ENCODE results near the gene ABI3BP. TPM values are rescaled to one million over a fixed set of nuclear protein-coding genes. Genes with fewer than 3 reads are reported as not detected.

Gene ABI3BP
- total RNA-seq, 1 donor from 2014 or later = 23.6 TPM

- peaks cover 13% of the 10 kb centered on the region for H3K27me3 ChIP-seq (ENCODE audit: low read depth)
Observed at GRCh38 chr3:100706365-100706764, 286.9 kb downstream of the ABI3BP start.

GRCh38 chr3:100703865-100704264 is 289.4 kb downstream of the ABI3BP start:
- peaks cover 5% of the 10 kb centered on the region for H3K4me1 ChIP-seq
- TF ChIP-seq CTCF (IDR thresholded peaks at IDR 0.05; ENCODE audit: borderline replicate concordance) = no peak
- DNase-seq = no peak
- intact Hi-C loops (cut with micrococcal nuclease) = no loop called here
- H3K27me3 ChIP-seq (ENCODE audit: low read depth) = peaks cover 13% of the 10 kb centered on the region
- no peaks in the 10 kb centered on the region for H3K36me3 ChIP-seq
- H3K27ac ChIP-seq (replicated peaks) = no peak overlapping the region
- no peaks in the 10 kb centered on the region for H3K9me3 ChIP-seq (replicated peaks)
- H3K4me3 ChIP-seq = no peak overlapping the region

More at GRCh38 chr3:100706365-100706764, 286.9 kb downstream of the ABI3BP start:
- H3K4me3 ChIP-seq = no peak overlapping the region
- peaks cover 22% of the 10 kb centered on the region for H3K4me1 ChIP-seq
- no peaks in the 10 kb centered on the region for H3K36me3 ChIP-seq
- no peak for DNase-seq
- no peaks in the 10 kb centered on the region for H3K9me3 ChIP-seq (replicated peaks)
- intact Hi-C loops (cut with micrococcal nuclease) = no loop called here
- H3K27ac ChIP-seq (replicated peaks) = no peak overlapping the region
- TF ChIP-seq CTCF (IDR thresholded peaks at IDR 0.05; ENCODE audit: borderline replicate concordance) = no peak

- peaks cover 13% of the 10 kb centered on the region for H3K27me3 ChIP-seq (ENCODE audit: low read depth)
- intact Hi-C loops (cut with micrococcal nuclease) = no loop called here
Observed at GRCh38 chr3:100702980-100703345, 290.3 kb downstream of the ABI3BP start.

GRCh38 chr3:100702082-100702979 is 290.9 kb downstream of the ABI3BP start:
- H3K4me3 ChIP-seq = no peak overlapping the region
- peaks cover 15% of the 10 kb centered on the region for H3K27me3 ChIP-seq (ENCODE audit: low read depth)
- intact Hi-C loops (cut with micrococcal nuclease) = no loop called here
- H3K36me3 ChIP-seq = no peaks in the 10 kb centered on the region
- no peaks in the 10 kb centered on the region for H3K9me3 ChIP-seq (replicated peaks)
- DNase-seq = no peak
- H3K27ac ChIP-seq (replicated peaks) = no peak overlapping the region
- TF ChIP-seq CTCF (IDR thresholded peaks at IDR 0.05; ENCODE audit: borderline replicate concordance) = no peak
- no peaks in the 10 kb centered on the region for H3K4me1 ChIP-seq

More at GRCh38 chr3:100702980-100703345, 290.3 kb downstream of the ABI3BP start:
- H3K4me1 ChIP-seq = no peaks in the 10 kb centered on the region
- H3K4me3 ChIP-seq = no peak overlapping the region
- no peak for TF ChIP-seq CTCF (IDR thresholded peaks at IDR 0.05; ENCODE audit: borderline replicate concordance)
- H3K9me3 ChIP-seq (replicated peaks) = no peaks in the 10 kb centered on the region
- DNase-seq = no peak
- no peaks in the 10 kb centered on the region for H3K36me3 ChIP-seq
- no peak overlapping the region for H3K27ac ChIP-seq (replicated peaks)

- Histone ChIP-seq H3K4me3 (no peak overlapping the region), H3K27me3 (ENCODE audit: low read depth) (peaks cover 20% of the 10 kb centered on the region), H3K4me1 (no peaks in the 10 kb centered on the region), H3K9me3 (replicated peaks) (no peaks in the 10 kb centered on the region), H3K27ac (replicated peaks) (no peak overlapping the region), H3K36me3 (no peaks in the 10 kb centered on the region)
- no peak for TF ChIP-seq CTCF (IDR thresholded peaks at IDR 0.05; ENCODE audit: borderline replicate concordance)
- intact Hi-C loops (cut with micrococcal nuclease) = no loop called here
- DNase-seq = no peak
Observed at GRCh38 chr3:100700708-100701107, 292.5 kb downstream of the ABI3BP start.
